Measurements from ENCODE around the gene YY1.

Gene YY1

DNA sequence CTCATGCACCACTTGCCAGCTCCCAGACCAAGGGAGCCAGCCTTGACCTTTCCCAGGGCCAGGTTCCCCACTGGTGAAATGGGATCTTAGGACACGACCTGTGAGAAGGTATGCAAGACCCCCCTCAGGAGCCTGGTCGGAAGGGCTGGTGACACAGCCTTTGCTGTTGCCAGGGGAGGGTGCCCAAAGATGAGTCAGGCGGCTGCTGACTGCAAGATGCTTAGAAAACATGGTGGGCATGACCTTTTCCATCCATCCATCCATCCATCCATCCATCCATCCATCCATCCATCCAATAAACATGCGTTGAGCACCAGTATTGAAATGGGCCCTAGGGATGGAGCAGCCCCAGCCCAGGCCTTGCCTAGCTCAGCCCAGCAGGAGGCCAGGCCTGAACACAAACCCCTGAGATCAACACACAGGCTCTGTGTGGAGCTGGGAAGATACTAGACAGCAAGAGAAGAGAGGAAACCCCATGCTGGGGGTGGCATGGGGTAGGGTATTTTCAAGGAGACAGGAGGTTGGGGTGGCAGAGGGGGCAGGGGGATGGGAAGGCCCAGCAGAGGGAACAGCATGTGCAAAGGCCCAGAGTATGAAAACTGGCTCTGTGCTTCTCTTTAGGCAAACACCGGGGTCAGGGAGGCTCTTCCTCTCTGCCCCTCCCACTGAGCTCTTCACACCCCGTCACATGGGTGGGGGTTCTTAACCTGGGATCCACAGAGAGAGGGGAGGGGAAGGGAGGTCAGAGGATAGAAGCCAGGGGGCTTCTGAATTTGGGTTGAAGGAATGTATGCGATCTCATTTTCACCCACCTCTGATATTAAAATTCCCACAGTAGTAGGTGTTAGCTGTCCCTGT is 26.2 kb upstream of the YY1 start:
- Histone ChIP-seq H3K36me3 (ENCODE audit: control insufficient read depth, insufficient read depth, low read length) (no peaks in the 10 kb centered on the region), H3K4me3 (replicated peaks; ENCODE audit: low read depth, low read length) (no peak overlapping the region), H3K27me3 (replicated peaks; ENCODE audit: control insufficient read depth, insufficient read depth, low read length) (no peaks in the 10 kb centered on the region)
- TF ChIP-seq, protein P1, sequence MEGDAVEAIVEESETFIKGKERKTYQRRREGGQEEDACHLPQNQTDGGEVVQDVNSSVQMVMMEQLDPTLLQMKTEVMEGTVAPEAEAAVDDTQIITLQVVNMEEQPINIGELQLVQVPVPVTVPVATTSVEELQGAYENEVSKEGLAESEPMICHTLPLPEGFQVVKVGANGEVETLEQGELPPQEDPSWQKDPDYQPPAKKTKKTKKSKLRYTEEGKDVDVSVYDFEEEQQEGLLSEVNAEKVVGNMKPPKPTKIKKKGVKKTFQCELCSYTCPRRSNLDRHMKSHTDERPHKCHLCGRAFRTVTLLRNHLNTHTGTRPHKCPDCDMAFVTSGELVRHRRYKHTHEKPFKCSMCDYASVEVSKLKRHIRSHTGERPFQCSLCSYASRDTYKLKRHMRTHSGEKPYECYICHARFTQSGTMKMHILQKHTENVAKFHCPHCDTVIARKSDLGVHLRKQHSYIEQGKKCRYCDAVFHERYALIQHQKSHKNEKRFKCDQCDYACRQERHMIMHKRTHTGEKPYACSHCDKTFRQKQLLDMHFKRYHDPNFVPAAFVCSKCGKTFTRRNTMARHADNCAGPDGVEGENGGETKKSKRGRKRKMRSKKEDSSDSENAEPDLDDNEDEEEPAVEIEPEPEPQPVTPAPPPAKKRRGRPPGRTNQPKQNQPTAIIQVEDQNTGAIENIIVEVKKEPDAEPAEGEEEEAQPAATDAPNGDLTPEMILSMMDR (IDR thresholded peaks at IDR 0.05; ENCODE audit: insufficient read depth, low read length, poor library complexity, severe bottlenecking), result no peak
- DNase-seq (ENCODE audit: extremely low read depth, insufficient read length), result no peak

DNA sequence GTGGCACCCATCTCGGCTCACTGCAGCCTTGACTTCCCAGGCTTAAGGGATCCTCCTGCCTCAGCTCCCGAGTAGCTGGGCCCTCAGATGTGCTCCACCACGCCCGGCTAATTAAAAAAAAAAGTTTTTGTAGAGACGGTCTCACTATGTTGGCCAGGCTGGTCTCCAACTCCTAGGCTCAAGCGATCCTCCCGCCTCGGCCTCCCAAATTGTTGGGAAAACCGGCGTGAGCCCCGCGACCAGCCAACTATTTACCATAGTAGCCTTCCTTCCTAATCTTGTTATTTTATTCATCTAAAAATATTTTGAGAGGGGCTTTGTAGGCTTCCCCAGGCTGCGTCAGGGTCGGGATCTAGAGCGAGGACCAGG is 25.4 kb upstream of the YY1 start:
- Histone ChIP-seq H3K27me3 (replicated peaks; ENCODE audit: control insufficient read depth, insufficient read depth, low read length) (no peaks in the 10 kb centered on the region), H3K4me3 (replicated peaks; ENCODE audit: low read depth, low read length) (peak overlapping the region; percentile 86), H3K36me3 (ENCODE audit: control insufficient read depth, insufficient read depth, low read length) (no peaks in the 10 kb centered on the region)
- TF ChIP-seq, protein P1 (IDR thresholded peaks at IDR 0.05; ENCODE audit: insufficient read depth, low read length, poor library complexity, severe bottlenecking), result no peak
- no peak for DNase-seq (ENCODE audit: extremely low read depth, insufficient read length)

DNA sequence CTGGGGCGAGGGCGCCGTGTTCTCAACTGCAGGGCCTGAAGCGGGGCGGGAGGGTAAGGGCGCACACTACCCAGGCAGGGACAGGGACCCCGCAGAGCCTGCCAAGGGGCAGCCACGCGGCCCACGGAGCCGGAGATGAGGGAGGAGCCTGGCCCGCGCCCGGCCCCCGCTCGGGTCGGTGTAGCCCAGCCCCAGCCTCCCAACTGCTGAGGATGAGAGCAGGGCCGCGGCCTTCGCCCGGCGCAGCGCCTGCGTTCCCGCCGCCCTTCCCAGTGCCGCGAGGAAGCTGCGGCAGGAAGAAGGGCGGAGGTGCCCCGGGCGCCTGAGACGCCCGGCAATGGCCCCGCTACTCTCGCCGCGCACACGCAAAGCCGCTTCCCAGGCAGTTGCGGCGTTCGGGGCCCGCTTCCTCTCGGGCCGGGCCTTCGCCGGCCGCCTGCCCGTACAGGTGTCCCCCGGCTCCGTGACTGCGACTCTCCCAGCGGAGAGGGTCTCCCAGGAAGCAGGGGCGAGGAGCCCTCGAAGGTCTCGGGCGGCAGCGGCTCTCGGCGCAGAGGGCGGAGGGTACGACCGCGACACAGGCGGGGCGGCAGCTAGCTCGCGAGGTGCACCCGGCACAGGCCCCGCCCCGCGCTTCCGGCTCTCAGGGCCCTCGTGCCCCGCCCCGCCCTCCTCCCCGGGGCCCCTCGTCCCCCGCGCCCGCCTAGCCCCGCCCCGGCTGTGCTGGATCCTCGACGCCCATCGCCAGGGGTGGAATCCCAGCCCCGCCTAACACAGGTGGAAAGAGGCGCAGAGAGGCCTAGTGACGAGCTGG is 24.8 kb upstream of the YY1 start:
- Histone ChIP-seq H3K27me3 (replicated peaks; ENCODE audit: control insufficient read depth, insufficient read depth, low read length) (no peaks in the 10 kb centered on the region), H3K4me3 (replicated peaks; ENCODE audit: low read depth, low read length) (peak overlapping the region; percentile 86), H3K36me3 (ENCODE audit: control insufficient read depth, insufficient read depth, low read length) (no peaks in the 10 kb centered on the region)
- DNase-seq (ENCODE audit: extremely low read depth, insufficient read length), result peak; percentile 89
- TF ChIP-seq, protein P1 (IDR thresholded peaks at IDR 0.05; ENCODE audit: insufficient read depth, low read length, poor library complexity, severe bottlenecking), result no peak

DNA sequence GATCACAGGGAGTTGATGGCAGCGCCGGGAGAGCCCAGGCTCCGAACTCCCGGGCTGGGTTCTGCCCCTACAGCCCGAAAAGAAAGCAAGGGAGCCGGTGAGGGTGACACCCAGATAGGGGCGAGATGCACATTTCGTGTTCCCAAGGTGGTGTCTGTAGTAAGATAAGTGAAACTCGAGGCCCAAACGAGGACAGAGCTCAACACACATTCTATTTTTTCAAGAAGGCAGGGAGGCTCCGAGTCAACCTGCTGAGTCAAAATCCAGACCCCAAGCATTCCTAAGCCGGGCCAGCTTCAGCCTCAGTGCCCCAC is 24.2 kb upstream of the YY1 start:
- TF ChIP-seq, protein P1 (IDR thresholded peaks at IDR 0.05; ENCODE audit: insufficient read depth, low read length, poor library complexity, severe bottlenecking), result no peak
- Histone ChIP-seq H3K27me3 (replicated peaks; ENCODE audit: control insufficient read depth, insufficient read depth, low read length) (no peaks in the 10 kb centered on the region), H3K4me3 (replicated peaks; ENCODE audit: low read depth, low read length) (peak overlapping the region; percentile 86), H3K36me3 (ENCODE audit: control insufficient read depth, insufficient read depth, low read length) (no peaks in the 10 kb centered on the region)
- no peak for DNase-seq (ENCODE audit: extremely low read depth, insufficient read length)

DNA sequence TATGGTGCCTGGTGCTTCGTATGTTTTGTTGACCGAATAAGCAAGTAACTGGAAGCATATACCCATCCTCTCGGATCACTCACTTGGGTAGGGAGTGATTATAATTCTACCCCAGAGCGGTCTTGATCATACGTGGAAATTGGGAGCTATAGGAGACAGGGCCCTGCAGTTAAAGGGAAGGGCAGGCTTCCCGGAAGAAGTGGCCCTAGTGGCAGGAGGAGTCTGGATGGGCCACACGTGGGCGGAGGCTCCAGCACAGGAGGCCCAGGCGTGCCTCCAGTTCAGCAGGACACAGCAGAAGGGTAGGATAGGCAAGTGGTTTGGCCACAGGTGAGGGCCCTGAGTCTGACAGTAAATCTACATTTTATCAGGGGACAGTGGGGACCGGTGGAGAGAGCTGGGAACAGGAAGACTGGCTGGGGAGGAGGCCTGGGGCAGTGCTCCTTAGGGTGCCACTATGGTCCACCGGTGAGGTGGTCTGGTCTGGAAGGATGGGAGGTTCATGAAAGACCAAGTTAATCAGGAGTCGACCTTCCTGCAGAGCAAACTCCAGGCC is 23.5 kb upstream of the YY1 start:
- TF ChIP-seq, protein P1 (IDR thresholded peaks at IDR 0.05; ENCODE audit: insufficient read depth, low read length, poor library complexity, severe bottlenecking), result no peak
- DNase-seq (ENCODE audit: extremely low read depth, insufficient read length), result no peak
- H3K36me3 ChIP-seq (ENCODE audit: control insufficient read depth, insufficient read depth, low read length), result no peaks in the 10 kb centered on the region
- no peaks in the 10 kb centered on the region for H3K27me3 ChIP-seq (replicated peaks; ENCODE audit: control insufficient read depth, insufficient read depth, low read length)
- no peak overlapping the region for H3K4me3 ChIP-seq (replicated peaks; ENCODE audit: low read depth, low read length)

Measured in GM06990 (cell line).